GM12865 (cell line): Measurements from ENCODE around the gene CLCN5.
A peak's percentile ranks its signal among the peaks of the same experiment; 100 is the strongest.

Experiments used
- DNase-seq: peaks from one replicate; pipeline ENCODE4 v3.0.0; 2010; ENCODE audit warnings: low read depth
- H3K4me3 ChIP-seq: 2 replicates; pipeline ENCODE4 v1.5.1; 2011; ENCODE audit warnings: mild to moderate bottlenecking, low read depth, low read length, control low read depth
- TF ChIP-seq, protein P1 (sequence below): IDR thresholded peaks from 2 replicates; pipeline ENCODE4 v1.5.1; 2011; ENCODE audit warnings: low read length, control low read depth, low read depth, inconsistent platforms; ENCODE audit not compliant: insufficient read depth; ENCODE audit errors: missing control alignments

The CLCN5 gene

DNA sequence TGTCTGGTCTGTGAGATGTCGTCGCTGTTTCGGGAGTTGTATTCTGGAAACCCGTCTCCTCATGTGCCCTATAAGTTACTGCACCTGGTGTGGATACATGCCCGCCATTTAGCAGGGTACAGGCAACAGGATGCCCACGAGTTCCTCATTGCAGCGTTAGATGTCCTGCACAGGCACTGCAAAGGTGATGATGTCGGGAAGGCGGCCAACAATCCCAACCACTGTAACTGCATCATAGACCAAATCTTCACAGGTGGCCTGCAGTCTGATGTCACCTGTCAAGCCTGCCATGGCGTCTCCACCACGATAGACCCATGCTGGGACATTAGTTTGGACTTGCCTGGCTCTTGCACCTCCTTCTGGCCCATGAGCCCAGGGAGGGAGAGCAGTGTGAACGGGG, 41.7 kb upstream of the CLCN5 start:
- H3K4me3 ChIP-seq: no peak overlapping the region; the same call in 1 of the 2 replicates
- no peak for DNase-seq
- TF ChIP-seq, protein P1, sequence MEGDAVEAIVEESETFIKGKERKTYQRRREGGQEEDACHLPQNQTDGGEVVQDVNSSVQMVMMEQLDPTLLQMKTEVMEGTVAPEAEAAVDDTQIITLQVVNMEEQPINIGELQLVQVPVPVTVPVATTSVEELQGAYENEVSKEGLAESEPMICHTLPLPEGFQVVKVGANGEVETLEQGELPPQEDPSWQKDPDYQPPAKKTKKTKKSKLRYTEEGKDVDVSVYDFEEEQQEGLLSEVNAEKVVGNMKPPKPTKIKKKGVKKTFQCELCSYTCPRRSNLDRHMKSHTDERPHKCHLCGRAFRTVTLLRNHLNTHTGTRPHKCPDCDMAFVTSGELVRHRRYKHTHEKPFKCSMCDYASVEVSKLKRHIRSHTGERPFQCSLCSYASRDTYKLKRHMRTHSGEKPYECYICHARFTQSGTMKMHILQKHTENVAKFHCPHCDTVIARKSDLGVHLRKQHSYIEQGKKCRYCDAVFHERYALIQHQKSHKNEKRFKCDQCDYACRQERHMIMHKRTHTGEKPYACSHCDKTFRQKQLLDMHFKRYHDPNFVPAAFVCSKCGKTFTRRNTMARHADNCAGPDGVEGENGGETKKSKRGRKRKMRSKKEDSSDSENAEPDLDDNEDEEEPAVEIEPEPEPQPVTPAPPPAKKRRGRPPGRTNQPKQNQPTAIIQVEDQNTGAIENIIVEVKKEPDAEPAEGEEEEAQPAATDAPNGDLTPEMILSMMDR: no peak

DNA sequence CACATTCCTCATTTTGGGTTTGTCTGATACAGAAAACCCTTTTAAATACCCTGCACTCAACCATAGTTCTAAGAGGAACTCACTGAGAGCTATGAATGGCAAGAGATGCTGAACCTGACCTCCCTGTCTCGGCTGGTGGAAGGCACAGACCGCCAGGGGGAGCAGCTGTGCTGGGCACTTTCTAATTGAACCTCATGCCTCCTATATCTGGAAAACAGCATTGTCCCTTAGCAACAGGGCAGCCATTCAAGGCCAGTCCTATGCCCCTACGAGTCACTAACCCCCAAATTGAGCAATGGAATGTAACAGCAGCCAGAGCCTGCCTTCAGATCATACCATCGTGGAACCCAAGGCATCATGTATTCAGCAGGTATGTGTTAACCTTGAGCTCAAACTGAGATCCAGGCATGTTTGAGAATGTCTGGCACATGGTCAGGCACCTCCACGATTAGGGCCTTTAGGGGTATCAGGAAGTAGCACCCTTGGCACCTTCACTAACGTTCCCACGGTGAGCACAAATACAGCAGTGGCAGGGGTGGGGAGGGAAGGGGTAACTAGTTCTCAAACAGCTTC, 38.0 kb upstream of the CLCN5 start:
- TF ChIP-seq, protein P1: peak; percentile 74
- no peak overlapping the region for H3K4me3 ChIP-seq
- DNase-seq: peak; percentile 59

DNA sequence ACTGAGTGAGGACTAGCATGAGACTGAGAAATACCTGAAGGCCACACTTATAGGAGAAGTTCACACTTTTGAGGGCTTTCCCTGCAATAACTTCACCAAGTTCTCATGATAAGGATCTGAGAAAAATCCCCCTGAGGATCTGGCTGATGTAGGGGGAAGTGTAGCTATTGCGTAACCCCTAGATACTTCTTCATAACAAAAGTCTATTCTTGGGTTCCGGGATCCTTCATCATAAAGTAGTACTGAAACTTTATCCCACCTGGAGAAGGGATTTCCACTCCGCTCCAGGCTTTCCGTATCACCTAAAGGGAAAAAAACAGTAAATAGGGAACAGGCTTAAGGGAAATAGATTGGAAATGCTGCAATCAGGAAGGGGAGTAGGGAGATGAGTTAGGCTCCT, 29.9 kb upstream of the CLCN5 start:
- no peak overlapping the region for H3K4me3 ChIP-seq
- DNase-seq: no peak
- TF ChIP-seq, protein P1: no peak

DNA sequence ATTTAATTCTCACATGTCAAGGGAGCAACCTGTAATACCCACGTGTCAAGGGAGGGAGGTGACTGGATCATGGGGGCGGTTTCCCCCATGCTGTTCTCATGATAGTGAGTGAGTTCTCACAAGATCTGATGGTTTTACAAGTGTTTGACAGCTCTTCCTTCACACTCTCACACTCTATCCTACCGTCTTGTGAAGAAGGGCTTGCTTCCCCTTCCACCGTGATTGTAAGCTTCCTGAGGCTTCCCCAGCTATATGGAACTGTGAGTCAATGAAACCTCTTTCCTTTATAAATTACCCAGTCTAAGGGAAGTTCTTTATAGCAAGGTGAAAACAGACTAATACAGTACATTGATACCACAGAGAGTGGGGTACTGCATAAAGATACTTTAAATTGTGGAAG, 25.4 kb upstream of the CLCN5 start:
- H3K4me3 ChIP-seq: no peak overlapping the region
- TF ChIP-seq, protein P1: no peak
- no peak for DNase-seq

DNA sequence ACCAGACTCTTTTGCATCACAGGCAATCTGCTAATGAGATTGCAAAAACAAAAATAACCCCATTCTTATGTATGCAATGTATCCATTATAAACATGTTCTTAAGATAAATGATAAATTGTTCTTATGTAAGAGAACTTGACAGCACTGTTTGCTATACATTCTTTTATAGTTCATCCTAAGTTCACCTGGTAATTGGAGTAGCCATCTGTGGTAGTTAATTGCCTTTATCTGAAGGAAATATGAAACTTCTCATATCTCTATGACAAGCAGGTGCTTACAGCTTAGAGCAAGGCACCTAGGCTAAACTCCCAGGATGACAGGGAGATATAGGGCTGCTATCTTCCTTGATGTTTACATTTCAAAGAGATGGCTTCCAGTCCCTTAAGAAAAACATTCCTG, 21.3 kb upstream of the CLCN5 start:
- no peak overlapping the region for H3K4me3 ChIP-seq
- TF ChIP-seq, protein P1: no peak
- no peak for DNase-seq

DNA sequence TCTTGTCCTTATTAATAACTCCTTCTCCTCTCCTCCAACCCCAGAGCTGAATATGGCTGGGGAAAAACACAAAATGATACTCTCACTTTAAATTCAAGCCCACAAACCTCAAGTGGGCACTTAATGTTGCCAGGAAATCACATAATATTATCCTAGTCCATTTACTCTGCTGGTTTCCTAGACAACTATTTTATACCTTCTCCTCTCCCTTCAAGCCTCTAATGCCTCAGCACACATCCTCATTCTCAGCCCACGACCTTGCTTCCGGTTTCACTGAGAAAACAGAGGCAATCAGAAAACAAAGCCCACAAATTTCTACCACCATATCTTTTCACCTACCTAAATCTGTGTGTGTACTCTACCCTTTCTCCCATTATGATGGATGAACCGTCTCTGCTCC, 12.1 kb upstream of the CLCN5 start:
- no peak overlapping the region for H3K4me3 ChIP-seq
- TF ChIP-seq, protein P1: no peak
- peak; percentile 36 for DNase-seq

DNA sequence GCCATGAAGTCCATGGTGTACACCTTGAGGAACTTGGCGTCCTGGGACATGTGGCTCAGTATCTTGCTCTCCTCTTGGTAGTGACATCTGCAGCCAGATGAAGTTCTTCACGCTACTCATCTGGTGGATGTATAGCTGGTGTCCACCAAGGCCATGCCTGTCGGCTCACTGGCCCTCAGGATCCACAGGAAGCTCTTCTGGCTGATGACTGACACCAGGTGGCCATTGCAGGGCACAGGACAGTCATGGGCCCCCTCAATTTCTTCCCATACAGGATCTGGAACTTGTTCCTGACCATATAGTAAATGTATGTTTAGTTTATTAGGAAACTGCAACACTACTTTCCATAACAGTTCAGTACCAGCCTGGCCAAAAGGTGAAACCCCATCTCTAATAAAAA, 10.3 kb upstream of the CLCN5 start:
- TF ChIP-seq, protein P1: no peak
- DNase-seq: no peak
- no peak overlapping the region for H3K4me3 ChIP-seq
